Posterior vena cava (tissue), 2 donors: Measurements from ENCODE around the gene SORBS1. TPM values are rescaled to one million over a fixed set of nuclear protein-coding genes. Genes with fewer than 3 reads are reported as not detected.
A peak's percentile ranks its signal among the peaks of the same experiment; 100 is the strongest.

Experiments used
- DNase-seq: peaks from one replicate; pipeline ENCODE4 v3.0.0-alpha.2; 2020; ENCODE audit warnings: low spot score
- intact Hi-C, 2 donors: fragments of 100-400 bp; cut with DNase I; formaldehyde crosslinking; loops; one replicate each; pipeline versions ENCODE4 v1.14.1 to v1.14.2; 2022 to 2023
- total RNA-seq, 2 donors: library from RNA; stranded (reverse); fragmentation: NEBNext Ultra II Directional; extraction: Animal tissue kit (Norgen Biotek cat#: 25700); gene quantifications; one replicate each; pipeline ENCODE4 v1.2.1, GENCODE V29; 2021
- donor health status: DM: yes; HTN: yes; CAD: no.
- donor health status: DM: yes; HTN: yes; CAD: no.

Gene SORBS1
- total RNA-seq, 2 donors from 2014 or later: 1,013 to 1,390 TPM

DNA sequence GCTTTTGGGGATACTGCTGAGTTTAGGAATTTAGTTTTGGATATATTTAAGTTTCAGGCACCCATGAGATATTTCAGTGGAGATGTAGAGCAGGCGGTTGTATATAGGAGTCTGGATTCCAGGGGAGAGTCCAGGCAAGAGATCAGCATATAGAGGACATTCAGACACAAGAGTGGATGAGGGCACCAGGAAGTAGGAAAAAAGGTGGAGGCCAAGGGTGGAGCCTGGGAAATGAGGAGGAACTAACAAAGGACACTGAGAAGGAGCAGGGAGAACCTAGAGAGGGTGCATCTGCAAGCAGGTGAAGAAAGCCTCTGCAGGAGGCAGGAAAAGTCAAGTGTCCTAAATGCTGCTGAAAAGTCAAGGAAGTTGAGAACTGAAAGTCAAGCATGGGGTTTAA lies 257.2 kb downstream of the SORBS1 start:
- intact Hi-C loops: no loop called here
- DNase-seq: no peak

DNA sequence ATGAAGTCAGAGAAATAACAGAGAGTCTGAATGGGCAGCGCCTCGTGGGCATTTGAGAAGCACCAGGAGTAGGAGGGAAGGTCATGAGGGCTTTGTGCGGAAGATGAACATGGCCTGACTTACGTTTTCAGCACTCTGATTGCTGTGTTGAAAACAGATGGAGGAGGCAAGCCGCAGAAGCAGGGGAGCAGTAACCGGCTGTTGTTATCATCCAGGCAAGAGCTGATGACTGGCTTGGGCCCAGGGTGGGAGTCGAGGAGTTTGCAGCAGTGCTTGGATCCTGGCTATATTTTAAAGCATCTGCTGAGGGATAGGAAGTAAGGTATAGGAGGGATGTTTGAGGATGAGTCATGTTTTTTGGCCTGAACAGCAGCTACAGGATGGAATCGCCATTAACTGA lies 257.6 kb downstream of the SORBS1 start:
- intact Hi-C loops: no loop called here
- DNase-seq: no peak

DNA sequence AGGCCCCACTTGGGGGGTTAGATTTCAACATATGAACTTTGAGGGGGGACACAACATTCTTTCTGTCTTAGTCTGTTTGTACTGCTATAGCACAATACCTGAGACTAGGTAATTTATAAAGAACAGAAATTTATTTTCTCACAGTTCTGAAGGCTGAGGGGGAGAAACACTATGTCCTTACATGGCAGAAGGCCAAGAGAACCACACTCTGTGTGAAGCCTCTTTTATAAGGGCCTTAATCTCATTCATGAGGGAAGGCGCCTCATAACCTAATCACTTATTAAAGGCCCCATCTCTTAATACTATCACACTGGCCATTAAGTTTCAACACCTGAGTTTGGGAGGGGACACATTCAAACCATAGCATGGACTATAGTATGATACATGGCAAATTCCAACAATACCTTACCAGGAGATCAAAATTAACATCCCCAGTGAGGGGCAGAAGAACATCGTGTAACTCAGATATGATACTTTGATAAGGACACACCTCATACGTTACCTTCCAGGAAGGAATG lies 261.1 kb downstream of the SORBS1 start:
- intact Hi-C loops: no loop called here
- no peak for DNase-seq

DNA sequence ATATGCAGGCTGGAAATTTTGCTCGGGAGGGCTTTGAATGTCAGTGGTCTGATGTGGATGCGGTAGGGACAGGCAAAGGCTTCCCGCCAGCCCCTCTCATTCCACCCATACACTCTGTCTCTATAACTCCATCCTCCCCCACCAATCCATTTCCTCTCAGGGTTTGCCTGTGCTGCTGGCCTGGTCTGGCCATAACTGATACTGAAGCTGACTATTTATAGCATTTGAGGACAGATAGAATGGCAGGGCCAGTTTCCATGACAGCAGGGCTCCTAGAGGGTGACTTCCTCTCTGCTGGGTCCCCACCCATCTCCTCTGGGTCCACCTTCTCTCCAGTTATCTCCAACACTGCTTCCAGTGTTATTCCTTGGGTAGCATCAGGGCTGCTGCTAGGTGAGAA lies 263.8 kb downstream of the SORBS1 start:
- no peak for DNase-seq
- intact Hi-C loops: no loop called here

DNA sequence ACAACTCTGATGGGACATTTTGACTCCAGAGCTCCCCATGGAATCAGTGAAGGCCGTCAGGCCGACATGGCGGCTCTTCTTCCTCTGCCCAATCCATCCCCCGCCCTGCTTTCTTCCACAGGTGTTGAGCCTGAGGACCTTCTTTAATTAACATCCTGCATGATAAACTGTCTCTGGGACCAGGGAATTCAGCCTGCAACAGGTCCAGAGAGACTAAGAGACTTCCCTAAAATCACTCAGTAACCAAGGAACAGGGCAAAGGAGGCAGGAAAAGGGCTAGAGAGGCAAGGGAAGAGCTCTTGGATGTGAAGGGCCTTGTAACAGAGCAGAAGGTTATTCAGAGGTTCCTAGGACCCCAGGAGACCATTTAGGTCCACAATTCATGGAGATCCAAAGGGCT lies 264.4 kb downstream of the SORBS1 start:
- intact Hi-C loops: no loop called here
- no peak for DNase-seq

DNA sequence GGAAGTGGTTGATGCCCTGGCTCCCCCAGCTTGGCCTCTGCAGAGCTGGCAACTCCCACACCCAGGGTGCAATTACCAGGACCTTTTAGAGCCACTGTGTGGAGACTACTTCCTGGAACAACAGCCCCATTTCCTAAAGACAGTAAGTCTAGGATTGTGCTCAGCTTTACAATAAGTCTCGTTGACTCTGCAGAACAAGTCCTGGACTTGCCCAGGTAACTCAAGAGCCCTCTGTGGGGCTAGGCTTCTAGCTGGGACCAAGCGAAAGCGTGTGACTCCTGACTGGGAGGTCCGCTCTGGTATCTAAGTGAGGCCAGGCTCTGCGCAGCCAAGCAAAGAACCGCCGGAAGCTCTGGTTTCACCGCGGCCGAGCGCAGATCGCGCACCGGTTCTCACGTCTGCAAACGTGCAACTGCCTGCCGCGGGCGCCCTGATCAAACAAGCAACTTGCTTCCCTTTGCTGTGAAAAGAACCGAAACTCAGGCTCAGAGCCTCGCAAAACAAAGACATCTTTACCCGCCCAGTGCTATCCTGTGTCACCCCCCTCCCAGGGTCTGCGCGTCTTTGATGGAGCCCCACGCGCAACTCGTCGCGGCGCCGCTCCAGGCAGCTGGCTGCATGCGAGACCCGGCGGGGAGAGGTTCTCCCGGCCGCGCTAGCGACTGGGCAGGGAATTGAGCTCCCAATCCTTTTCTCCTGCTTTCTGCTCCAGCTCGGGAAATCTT lies 266.0 kb downstream of the SORBS1 start:
- intact Hi-C loops: no loop called here
- DNase-seq: no peak

DNA sequence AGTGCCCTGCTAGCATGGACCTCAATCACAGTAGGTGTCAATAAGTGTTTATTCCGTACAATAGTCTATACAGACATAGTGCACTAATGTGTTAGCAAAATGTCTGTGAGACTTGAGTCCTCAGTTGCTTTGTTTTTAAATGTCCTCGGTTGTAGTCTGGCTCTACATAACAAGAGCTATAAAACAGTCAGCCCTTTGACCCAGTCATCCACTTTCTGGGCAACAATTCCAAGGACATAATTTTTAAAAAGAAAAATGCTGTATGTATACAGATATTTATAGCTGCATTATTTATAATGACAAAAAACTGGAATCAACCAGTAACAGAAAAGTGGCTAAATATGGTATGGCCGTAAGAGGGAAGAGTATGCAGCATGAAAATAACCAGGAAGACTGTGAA lies 267.5 kb downstream of the SORBS1 start:
- intact Hi-C loops: loop anchor here in 1 of 2 donors (5.0 kb wide), 1 partner anchor 46 kb away; no protein-coding TSS in a partner anchor
- DNase-seq: no peak

DNA sequence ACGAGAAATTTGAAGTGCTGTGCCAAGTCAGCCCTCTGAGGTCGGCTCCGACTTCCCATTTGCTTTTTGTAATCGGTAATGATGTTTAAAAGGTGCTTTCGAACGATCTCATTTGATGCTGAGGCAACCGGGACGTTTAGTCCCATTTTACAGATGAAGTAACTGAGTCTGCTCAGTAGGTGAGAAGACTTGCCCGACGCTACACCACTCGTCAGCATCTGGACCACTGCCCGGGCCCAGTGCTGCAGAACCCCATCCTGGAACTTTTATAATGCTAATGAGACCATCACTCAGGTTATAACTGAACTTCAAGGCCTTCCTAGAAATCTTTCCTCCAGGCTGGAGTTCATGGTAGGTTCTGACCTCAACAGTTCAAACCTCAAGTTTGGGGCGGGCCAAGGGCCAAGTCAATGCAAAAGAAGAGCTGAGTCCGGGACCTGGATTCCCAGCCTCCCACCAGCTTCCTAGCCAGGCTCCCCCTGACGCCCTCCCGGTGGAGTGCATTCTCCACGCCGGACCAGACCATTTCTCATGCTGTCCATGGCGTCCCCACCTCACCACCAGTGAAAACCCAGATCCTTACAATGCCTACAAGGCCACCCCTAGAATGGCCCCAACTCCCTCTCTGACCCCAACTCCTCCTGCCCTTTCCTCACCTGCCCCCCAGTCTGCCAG lies 269.7 kb downstream of the SORBS1 start:
- no peak for DNase-seq
- intact Hi-C loops: loop anchor here in 1 of 2 donors (5.0 kb wide), 1 partner anchor 44 kb away; no protein-coding TSS in a partner anchor

DNA sequence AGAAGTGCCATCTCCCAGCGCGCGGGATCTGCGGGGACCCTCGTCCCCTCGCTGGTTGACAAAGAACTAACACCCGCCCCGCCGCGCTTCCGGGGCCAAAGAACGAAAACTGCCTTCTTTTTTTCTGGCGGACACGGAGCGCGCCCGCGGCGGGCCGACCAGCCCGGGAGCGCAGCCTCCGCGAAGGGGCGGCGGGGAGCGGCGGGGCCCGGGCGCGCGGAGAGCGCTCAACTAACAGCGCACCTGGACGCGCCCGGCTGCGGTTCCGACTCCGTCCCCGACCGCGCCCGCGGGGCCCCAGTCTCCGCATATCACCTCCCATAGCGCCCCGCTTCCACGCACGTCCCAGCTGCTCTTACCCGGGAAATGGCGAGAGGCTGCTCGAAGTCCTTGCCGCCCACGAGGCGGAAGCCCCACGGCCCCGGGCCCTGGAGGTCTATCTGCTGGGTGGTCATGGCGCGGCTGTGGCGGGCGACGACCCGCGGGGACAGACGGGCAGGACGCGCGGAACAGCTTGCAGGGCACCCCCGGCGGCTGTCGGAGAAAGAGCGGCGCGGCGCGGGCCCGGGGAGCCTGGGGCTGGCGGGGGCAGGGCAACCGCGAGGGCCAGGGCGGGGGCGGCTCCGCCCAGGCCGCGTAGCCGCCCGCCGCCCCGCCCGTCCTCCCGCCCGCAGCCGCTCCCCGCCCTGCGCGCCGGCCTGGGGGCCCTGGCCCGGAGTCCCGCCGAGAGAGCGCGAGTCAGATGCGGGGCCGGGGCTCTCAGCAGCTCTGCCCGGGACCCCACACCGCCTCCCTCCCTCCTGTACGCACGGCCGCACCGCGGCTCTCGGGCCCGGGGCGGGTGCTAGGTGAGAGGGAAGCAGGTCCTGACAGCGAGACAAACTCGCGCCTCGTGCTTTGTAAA lies 270.5 kb downstream of the SORBS1 start, which contains the start of gene PDLIM1:
TSS of gene PDLIM1 (minus strand) at position 543 of the 904 bp plus-strand sequence. CDS start at position 455, 88 bp downstream.
- intact Hi-C loops: loop anchor here in 1 of 2 donors (5.0 kb wide), 1 partner anchor 43 kb away; no protein-coding TSS in a partner anchor
- DNase-seq: peak; percentile 94

DNA sequence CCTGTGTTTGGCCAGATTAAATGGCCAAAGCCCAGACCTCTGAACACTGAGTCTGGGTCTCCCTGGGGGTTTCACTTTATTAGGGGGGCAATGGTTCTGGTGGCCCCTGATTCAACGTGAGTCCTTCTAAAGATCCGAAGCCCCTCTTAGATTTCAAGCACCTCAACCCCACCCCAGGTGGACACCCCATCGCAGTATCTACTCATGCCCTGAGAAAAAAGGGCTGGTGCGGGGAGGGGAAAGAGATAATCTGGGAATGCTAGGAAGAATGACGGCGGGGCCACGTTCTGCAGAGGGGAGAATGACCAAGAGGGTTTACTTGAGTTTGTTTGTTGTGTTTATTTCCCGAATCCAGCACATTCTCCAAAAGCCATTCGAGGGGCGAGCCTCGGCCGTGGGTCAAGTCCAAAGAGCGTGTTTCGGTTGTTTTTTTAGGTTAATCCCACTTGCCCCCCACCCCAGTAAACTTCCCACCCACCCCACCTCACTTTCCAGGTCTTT lies 271.2 kb downstream of the SORBS1 start:
- intact Hi-C loops: loop anchor here in 1 of 2 donors (5.0 kb wide), 1 partner anchor 43 kb away; no protein-coding TSS in a partner anchor
- no peak for DNase-seq

DNA sequence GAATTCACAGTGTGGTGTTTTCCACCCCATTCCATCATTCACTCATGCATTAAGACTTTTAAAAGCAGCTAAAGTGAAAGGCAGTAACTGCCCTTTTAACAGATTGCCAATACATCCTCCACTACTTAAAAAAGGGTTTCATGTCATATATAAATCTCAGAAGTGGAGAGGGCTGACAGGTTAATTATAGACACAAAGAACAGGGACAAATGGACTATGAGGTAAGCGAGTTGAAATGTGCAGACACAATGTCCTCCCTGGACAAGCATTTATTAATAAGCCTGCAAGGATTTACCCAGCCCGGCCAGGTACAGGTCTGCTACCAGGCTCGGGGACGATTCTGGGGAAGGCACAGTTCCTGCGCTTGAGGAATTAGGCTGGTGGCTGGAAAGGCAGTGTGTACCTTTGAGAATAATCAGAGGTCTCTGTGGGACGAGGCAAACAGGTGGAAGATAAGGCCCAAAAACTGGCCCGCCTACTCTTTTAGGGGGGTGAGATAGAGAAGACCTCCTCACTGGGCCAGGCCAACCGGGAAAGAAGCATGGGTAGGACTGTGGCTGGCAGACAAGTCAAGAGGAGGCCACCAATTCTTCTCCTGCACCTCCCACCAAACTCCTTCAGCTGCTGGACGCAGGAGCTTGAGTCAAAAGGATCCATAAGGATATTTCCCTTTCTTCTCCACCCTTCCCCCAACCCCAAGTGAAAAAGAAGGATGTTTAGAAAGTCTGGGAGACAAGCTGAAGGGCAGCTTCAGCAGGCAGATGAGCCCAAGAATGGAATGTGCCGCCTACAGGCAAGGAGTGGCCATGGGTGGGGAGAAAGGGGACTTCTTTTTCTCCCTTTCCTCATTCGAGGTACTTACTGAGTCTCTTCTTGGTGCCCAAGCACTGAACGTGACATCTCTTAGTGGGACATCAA lies 271.9 kb downstream of the SORBS1 start:
- intact Hi-C loops: no loop called here
- DNase-seq: no peak

DNA sequence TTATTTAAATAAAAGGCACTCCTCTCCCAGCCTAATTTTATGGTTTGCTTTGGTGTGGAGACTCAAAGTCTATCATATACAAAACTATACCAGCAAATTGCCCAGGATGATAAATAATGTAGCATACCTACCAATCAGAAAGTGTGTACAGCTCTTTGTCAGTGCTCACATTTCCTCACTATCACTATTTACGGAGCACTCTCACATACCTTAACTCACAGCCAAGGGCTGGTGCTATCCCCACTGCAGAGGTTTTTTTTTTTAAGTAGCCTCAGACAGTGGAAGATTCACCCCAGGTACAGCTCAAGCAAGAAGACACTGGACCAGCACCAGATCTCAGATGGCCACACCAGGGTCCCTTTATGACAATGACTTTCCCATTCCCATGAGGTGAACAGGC lies 272.9 kb downstream of the SORBS1 start:
- intact Hi-C loops: no loop called here
- no peak for DNase-seq

DNA sequence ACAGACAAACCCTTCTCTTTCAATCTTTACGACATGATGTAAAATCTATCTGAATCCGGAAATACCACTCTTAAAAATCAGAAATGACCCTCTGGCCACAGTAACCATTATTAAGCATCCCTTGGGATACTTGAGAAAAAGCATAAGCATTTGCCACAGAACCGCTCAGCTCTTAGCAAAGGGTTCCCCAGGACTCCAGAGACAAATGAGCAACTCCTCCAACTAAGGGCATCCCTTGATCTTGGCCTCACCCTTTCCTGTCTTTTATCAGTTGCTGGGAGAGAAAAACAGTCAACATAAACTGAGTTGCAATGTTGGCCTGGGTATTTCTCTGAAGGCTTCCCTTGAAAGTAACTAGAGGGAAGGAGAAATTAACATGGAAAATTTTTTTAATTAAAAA lies 273.9 kb downstream of the SORBS1 start:
- intact Hi-C loops: no loop called here
- DNase-seq: no peak

DNA sequence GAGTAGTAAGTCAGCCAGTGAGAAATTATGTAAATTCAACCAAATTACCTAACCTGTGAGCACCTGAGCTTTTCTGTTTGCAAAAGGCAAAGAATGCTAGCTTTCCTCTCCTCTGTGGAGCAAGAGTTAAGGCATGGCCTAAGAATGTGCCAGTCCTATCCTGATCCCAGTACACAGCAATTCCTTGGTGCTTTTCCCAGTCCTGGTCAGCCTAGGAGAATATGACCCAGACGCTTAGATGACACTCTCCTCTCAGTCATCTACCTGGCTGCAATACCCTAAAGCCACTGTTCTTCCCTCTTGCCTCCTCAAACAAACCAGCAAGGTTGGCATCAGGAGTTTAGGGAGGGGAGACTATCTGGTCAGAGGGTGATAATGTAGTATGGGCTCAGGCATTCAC lies 274.5 kb downstream of the SORBS1 start:
- intact Hi-C loops: no loop called here
- no peak for DNase-seq

DNA sequence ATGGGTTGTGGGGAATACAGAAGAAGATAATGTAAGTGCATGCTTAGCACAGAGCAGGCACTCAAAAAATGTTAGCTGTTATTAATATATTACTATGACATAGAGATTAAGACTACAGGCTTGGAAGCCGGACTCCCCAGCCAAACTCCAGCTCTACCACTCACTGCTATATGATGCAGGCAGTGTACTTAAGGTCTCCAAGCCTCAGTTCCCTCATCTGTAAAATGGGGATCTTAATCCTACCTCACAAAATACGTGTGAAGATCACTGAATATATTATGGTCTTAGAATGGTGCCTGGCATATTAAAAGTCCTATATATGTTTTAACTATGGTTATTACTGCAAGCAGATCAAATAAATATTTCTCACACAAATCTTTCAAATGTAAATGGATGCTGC lies 275.6 kb downstream of the SORBS1 start:
- intact Hi-C loops: no loop called here

DNA sequence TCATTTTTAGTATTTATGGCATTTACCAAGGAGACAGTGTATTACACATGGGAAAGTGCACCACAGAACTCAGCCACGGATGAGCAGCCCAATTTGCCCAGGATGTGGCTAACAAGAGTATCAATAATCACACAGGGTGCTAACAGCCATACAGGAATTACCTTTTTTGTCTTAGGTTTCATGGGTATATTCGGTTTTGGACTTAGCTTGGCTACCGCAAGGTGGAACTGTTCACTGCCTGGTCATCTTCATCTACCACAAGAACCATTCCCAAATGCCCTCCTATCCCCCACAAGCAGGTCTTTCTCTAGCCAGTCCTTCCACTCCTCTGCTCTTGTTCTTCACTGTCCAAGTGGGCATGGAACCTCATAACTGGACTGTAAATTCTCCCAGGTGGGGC lies 276.4 kb downstream of the SORBS1 start:
- intact Hi-C loops: no loop called here

More for the DNA sequence above, 275.6 kb downstream of the SORBS1 start:
- no peak for DNase-seq

DNA sequence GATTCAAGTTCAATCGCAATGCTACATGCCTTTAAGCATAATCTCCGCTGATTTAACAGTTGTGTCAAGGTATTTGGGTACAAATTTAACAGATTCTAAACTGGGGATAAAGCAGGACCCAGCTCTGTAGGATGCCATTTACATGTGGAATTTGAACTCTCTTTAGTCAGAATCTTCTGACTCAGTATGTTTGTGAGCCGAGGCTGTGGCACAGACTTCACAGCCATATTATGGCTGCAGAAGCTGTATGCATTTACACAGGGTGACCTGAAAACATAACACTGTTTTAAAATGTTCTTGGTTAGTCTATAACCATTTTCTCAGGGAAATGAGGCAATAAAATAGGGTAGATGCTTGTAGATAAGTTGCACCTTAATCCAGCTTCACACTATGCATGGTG lies 279.1 kb downstream of the SORBS1 start:
- intact Hi-C loops: no loop called here
- DNase-seq: no peak

More for the DNA sequence above, 276.4 kb downstream of the SORBS1 start:
- no peak for DNase-seq

DNA sequence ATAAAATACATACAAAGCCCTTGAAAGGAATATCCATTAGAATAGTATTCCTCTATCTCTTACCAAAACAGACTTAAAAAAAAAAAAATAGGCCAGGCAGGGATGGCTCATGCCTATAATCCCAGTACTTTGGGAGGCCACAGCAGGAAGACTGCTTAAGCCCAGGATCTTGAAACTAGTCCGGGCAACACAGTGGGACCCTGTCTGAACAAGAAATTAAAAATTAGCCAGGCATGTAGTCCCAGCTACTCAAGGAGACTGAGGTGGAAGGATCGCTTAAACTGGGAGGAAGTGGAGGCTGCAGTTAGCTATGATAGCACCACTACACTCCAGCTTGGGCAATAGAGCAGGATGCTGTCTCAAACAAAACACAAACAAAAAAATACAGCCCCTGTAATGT lies 280.0 kb downstream of the SORBS1 start:
- intact Hi-C loops: no loop called here

More for the DNA sequence above, 280.0 kb downstream of the SORBS1 start:
- DNase-seq: no peak
